ENCODE data around the gene PIK3C2A. TPM values are rescaled to one million over a fixed set of nuclear protein-coding genes. Genes with fewer than 3 reads are reported as not detected.
A peak's percentile ranks its signal among the peaks of the same experiment; 100 is the strongest.
"Not testable (repeated sequence)": the region's sequence is repeated elsewhere in the genome, so short reads cannot be mapped to it uniquely, and the experiment has no call there.

The PIK3C2A gene, protein sequence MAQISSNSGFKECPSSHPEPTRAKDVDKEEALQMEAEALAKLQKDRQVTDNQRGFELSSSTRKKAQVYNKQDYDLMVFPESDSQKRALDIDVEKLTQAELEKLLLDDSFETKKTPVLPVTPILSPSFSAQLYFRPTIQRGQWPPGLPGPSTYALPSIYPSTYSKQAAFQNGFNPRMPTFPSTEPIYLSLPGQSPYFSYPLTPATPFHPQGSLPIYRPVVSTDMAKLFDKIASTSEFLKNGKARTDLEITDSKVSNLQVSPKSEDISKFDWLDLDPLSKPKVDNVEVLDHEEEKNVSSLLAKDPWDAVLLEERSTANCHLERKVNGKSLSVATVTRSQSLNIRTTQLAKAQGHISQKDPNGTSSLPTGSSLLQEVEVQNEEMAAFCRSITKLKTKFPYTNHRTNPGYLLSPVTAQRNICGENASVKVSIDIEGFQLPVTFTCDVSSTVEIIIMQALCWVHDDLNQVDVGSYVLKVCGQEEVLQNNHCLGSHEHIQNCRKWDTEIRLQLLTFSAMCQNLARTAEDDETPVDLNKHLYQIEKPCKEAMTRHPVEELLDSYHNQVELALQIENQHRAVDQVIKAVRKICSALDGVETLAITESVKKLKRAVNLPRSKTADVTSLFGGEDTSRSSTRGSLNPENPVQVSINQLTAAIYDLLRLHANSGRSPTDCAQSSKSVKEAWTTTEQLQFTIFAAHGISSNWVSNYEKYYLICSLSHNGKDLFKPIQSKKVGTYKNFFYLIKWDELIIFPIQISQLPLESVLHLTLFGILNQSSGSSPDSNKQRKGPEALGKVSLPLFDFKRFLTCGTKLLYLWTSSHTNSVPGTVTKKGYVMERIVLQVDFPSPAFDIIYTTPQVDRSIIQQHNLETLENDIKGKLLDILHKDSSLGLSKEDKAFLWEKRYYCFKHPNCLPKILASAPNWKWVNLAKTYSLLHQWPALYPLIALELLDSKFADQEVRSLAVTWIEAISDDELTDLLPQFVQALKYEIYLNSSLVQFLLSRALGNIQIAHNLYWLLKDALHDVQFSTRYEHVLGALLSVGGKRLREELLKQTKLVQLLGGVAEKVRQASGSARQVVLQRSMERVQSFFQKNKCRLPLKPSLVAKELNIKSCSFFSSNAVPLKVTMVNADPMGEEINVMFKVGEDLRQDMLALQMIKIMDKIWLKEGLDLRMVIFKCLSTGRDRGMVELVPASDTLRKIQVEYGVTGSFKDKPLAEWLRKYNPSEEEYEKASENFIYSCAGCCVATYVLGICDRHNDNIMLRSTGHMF (N-terminal part only)
- total RNA-seq = 26.2 and 26.9 TPM in 2 replicates
- 5.4 TPM for polyA plus RNA-seq (2012)

DNA sequence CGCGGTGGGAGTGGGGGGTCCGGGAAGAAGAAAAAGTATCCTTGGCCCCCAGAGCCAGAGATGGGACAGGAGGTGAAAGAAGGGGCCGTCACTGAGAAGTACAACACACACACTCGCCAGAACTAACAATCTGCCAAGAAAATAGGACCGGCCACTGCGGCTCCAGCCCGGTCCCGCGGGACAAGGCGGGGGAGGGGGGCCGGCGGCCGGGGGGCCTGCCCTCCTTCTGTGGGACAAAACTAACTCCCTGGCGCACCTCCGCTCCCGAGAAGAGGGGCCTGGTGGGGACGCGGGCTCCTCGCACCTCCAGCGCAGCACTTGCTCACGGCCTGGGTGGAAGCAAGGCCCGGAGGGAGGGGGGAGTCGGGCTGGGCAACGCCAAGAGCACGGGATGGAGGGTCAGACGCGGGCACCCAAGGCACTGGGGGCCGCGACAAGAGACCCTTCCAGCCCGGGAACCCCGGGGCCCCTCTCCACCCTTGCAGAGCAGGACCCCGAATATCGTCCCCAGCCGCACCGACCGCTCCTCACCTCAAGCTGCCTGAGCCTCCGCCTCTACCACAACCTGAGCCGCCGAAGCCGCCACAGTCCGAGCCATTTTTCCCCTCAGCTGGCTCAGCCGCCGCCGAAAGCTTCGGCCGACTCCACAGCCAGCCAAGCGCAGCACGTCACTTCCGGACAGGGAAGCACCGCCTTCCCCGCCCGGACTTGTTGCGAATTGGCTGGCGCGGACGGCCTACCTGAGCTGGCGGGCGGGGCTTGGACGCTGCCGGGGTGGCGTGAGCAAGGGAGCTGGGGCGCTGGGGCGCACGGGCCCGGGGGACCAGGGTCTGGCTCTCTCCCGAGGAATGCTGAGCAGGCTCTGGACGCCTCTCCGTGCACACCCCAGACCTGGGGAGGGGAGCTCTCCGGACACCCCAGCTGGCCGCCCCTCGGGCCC is at the start of gene PIK3C2A:
PIK3C2A (minus strand) TSS at position 670 of the 940 bp plus-strand sequence. CDS start 38,245 bp downstream, outside the sequence.
- peak; percentile 94 for DNase-seq (ENCODE audit: low read depth)

DNA sequence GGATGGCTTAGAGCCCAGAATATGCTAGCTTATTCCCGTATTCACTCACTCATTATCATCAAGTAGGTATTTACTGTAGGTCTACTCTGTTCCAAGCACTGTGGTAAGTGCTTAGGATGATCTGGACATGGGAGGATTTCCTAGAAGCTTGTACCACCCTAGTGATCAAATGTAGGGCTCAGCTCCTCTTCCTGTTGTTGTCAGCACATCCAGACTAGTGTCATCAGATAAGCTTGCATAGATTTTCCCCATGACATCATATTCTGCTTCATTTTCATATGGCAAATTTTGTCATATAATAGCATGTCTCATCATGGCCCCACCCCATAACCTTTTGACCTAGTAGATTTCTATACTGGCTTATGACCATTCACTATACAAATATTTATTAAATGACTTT is 49.4 kb upstream of the PIK3C2A start:
- DNase-seq (ENCODE audit: low read depth) = no peak

- DNase-seq (ENCODE audit: low read depth) = peak; percentile 26
These were observed 48.7 kb upstream of the PIK3C2A start for GRCh38 chr11:17256512-17256911.

DNA sequence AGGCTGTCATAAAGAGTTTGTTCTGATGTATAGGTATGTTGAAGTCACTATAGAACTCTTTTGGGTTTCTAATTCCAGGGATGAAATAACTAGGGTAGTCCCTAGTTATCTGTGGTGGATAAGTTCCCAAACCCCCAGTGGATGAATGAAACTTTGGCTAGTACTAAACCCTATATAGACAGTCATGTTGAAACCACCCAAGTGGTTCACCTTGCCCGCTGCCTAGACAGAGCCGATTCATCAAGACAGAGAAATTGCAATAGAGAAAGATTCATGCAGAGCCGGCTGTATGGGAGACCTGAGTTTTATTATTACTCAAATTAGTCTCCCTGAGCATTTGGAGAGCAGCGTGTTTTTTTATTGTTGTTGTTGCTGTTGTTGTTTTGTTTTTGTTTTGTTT is 44.9 kb upstream of the PIK3C2A start:
- DNase-seq (ENCODE audit: low read depth) = no peak

GRCh38 chr11:17250561-17251350 is 43.0 kb upstream of the PIK3C2A start:
- DNase-seq (ENCODE audit: low read depth) = no peak

DNA sequence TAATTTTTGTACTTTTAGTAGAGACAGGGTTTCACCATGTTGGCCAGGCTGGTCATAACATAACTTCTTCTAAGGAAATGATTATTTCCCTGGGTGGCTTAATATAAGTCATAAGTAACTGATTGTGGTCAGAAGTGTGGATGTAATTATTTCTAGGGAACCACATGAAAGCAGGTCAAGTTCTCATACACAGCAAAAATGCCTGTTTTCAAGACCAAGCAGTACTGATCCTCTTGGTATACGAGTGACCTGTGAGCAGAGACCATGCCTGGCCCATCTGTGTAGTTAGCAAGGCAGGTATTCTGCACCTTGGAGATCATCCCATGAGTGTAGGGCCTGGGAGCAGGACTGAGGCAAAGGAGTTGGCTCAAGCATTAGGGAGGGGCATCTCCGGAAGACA is 36.3 kb upstream of the PIK3C2A start:
- no peak for DNase-seq (ENCODE audit: low read depth)

GRCh38 chr11:17242954-17243353 is 35.2 kb upstream of the PIK3C2A start:
- DNase-seq (ENCODE audit: low read depth) = not testable (repeated sequence)

GRCh38 chr11:17240780-17241179 is 33.0 kb upstream of the PIK3C2A start:
- no peak for DNase-seq (ENCODE audit: low read depth)

DNA sequence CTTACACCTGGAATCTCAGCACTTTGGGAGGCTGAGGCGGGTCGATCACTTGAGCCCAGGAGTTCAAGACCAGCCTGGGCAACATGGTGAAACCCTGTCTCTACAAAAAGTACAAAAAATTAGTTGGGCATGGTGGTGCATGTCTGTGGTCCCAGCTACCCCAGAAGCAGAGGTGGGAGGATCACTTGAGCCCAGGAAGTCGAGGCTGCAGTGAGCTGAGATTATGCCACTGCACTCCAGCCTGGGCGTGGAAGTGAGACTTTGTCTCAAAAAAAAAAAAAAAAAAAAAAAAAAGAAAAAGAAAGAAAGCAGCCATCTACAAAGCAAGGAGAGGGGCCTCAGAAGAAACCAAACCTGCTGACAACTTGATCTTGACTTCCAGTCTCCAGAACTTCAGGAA is 32.1 kb upstream of the PIK3C2A start:
- DNase-seq (ENCODE audit: low read depth) = not testable (repeated sequence)

DNA sequence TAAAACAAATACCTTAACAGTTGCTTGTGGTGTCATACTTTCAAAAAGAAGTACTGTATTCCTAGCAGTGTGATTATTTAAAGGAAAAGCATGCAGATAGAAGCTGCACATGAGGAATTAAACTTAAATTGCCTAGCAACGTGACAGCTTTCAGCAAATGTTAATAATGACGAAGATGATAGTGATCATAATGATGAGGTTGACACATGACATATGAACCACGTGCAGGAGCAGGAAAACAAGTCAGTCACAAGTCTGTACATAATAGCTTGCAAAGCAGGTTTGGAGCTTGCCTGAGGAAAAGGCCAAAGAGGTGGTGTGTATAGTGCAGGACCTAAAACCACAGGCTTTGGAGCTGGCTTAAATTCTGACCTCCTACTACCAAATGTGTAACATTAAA is 30.6 kb upstream of the PIK3C2A start:
- no peak for DNase-seq (ENCODE audit: low read depth)

- peak; percentile 36 for DNase-seq (ENCODE audit: low read depth)
These were observed 25.3 kb upstream of the PIK3C2A start for GRCh38 chr11:17233101-17233500.

- DNase-seq (ENCODE audit: low read depth) = no peak
These were observed 23.4 kb upstream of the PIK3C2A start for GRCh38 chr11:17230867-17231851.

DNA sequence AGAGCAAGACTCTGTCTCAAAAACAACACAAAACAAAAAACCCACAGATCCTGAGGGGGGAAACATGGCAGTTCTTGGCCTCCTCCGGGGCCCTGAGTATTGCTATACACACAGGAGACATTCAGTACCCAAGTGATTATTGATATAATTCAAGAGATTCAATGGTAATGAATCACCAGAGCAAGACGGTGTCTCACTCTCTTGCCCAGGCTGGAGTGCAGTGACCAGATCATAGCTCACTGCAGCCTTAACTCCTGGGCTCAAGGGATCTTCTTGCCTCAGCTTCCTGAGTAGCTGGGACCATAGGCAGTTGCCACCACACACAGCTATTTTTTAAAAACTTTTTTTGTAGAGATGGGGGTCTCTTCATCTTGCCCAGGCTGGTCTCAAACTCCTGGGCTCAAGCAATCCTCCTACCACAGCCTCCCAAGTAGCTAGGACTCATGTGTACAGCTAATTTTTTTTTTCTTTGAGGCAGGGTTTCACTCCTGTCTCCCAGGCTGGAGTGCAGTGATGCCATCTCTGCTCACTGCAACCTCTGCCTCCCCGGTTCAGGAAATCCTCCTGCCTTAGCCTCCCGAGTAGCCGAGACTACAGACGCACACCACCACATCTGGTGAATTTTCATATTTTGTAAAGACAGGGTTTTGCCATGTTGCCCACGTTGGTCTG is 21.8 kb upstream of the PIK3C2A start:
- DNase-seq (ENCODE audit: low read depth) = no peak

- DNase-seq (ENCODE audit: low read depth) = not testable (repeated sequence)
These were observed 20.6 kb upstream of the PIK3C2A start for GRCh38 chr11:17228186-17228925.

DNA sequence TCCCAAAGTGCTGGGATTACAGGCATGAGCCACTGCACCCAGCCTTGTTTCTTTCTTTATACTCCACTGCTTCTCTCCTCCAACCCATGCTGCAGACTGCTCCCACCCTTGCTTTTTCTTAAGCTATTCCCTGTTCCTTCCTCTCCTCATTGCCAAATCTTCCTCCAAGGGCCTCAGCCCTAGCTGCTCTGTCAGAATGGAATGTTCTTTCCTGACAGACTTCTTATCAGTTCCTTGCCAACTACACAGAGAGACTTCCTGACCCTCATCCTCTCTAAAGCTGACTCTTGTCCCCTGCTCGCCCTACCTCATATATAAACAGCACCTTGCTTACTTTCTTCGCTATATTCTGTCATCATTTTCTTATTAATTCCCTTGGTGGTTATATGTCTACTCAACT is 16.9 kb upstream of the PIK3C2A start:
- DNase-seq (ENCODE audit: low read depth) = no peak

DNA sequence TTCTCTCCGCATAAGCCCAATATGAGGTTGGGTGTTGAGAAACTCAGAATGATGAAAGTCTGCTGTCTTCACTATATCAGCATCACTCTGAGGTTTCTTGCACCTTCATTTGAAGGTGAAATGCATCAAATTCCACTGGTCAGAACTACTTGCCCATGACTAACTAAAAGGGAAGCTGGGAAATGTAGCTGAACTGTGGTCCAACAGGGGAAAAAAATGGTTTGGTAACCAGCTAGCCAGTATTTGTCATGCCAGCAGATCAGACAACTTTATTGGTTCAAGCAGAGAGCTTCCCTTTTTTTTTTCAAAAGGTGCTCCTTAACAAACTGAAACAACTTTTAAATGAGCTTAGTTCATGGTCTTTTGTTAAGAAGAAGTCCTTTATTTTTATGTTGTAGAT is 14.2 kb upstream of the PIK3C2A start:
- DNase-seq (ENCODE audit: low read depth) = no peak

DNA sequence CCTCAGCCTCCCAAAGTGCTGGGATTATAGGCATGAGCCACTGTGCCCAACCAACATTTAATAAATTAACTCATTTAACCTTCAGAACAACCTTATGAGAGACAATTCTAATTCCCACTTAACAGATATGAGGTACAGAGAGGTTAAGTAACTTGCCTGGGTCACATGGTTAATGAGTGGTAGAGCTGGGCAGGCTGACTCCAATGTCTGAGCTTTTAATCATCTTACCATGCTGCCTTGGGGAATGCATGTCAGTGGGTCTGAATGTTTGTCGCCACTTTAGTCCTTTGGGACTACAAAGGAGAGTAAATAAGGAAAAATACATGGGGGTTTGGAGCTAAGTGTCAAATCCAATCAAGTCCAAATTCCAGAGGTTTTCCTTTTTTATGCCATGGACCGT is 11.2 kb upstream of the PIK3C2A start:
- no peak for DNase-seq (ENCODE audit: low read depth)
